Mesothelial cell of epicardium (in vitro differentiated cells): ENCODE data around the gene EIF3I. TPM values are rescaled to one million over a fixed set of nuclear protein-coding genes. Genes with fewer than 3 reads are reported as not detected.

Source experiments
- DNase-seq, 2 experiments: peaks; one replicate each; pipeline ENCODE4 v3.0.0; 2021; ENCODE audit warnings: low spot score in 2 of 2; ENCODE audit not compliant: unreplicated experiment in 2 of 2
- H3K27ac Mint-ChIP-seq: 2 replicates; pipeline ENCODE4 v1.8.0; 2021; ENCODE audit warnings: mixed read lengths
- H3K27me3 Mint-ChIP-seq: 2 replicates; pipeline ENCODE4 v1.8.0; 2021; ENCODE audit warnings: low read depth, mixed read lengths
- H3K36me3 Mint-ChIP-seq: 2 replicates; pipeline ENCODE4 v1.8.0; 2021; ENCODE audit warnings: mixed read lengths
- H3K4me1 Mint-ChIP-seq: 2 replicates; pipeline ENCODE4 v1.8.0; 2021; ENCODE audit warnings: mixed read lengths
- H3K4me3 Mint-ChIP-seq: 2 replicates; pipeline ENCODE4 v1.8.0; 2021; ENCODE audit warnings: mild to moderate bottlenecking, moderate library complexity, mixed read lengths
- H3K9me3 Mint-ChIP-seq: 2 replicates; pipeline ENCODE4 v1.8.0; 2021; ENCODE audit warnings: mixed read lengths
- total RNA-seq: library from RNA; stranded (reverse); gene quantifications from 3 replicates; pipeline ENCODE4 v1.2.1, GENCODE V29; 2021
- TF ChIP-seq, protein P1 (sequence below): fragments of 200-600 bp; sonication (generic); IDR thresholded peaks from one replicate; pipeline ENCODE4 v1.5.0; 2021; ENCODE audit warnings: antibody characterized with exemption; ENCODE audit not compliant: unreplicated experiment

Gene EIF3I
- total RNA-seq, 1 donor from 2014 or later, result 146 TPM

DNA sequence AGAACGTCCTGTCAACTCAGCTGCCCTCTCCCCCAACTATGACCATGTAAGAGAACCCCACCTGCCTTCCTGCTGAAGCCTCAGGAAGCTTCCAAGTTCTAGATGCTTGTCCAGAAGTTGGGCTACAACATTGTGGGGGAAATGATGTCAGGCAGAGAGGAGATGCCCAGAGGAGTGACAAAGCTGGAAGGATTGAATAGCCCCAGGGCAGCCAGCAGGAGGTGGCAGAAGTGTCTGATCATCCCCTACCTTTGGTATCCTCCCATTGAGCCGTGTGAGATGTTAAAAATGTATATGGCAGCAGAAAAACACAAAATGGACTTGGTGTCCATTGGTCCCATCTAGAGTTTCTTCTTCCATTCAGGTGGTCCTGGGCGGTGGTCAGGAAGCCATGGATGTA lies 6.6 kb downstream of the EIF3I start:
- Mint-ChIP-seq H3K4me1 (peaks cover 4% of the 10 kb centered on the region), H3K4me3 (no peak overlapping the region), H3K27ac (no peak overlapping the region), H3K27me3 (no peaks in the 10 kb centered on the region), H3K9me3 (no peaks in the 10 kb centered on the region), H3K36me3 (peaks cover 41% of the 10 kb centered on the region)
- TF ChIP-seq, protein P1, sequence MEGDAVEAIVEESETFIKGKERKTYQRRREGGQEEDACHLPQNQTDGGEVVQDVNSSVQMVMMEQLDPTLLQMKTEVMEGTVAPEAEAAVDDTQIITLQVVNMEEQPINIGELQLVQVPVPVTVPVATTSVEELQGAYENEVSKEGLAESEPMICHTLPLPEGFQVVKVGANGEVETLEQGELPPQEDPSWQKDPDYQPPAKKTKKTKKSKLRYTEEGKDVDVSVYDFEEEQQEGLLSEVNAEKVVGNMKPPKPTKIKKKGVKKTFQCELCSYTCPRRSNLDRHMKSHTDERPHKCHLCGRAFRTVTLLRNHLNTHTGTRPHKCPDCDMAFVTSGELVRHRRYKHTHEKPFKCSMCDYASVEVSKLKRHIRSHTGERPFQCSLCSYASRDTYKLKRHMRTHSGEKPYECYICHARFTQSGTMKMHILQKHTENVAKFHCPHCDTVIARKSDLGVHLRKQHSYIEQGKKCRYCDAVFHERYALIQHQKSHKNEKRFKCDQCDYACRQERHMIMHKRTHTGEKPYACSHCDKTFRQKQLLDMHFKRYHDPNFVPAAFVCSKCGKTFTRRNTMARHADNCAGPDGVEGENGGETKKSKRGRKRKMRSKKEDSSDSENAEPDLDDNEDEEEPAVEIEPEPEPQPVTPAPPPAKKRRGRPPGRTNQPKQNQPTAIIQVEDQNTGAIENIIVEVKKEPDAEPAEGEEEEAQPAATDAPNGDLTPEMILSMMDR, result no peak
- no peak for DNase-seq

DNA sequence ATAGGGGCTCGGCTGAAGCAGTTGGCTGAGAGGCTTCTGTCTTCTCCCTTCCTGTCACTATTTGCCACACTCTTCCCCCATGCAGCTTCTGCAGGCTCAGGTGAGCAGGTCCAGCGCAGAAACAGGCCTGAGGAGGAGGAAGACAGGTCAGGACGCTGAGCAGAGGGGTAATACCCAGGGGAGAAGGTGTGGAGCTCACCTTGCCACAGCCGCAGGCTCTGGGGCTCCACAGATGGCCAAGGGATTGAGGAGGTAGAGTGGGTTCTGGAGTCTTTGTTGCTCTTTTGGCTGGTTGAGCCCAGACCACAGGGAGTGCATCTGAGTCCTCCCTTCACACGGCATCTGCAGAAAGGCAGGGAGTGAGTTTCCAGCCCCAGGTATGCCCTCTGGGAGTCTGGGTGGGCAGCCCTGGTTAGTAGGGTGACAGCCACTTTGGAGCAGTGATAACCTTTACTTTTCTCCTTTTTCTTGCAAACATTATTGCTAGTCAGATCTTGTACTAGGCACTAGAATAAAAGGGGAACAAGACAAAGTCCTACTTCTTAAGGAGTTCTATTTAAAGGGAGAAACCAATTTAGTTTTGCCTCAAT lies 9.7 kb downstream of the EIF3I start:
- TF ChIP-seq, protein P1, result no peak
- no peaks in the 10 kb centered on the region for H3K9me3 Mint-ChIP-seq
- H3K27ac Mint-ChIP-seq, result peak overlapping the region; percentile 51
- no peak overlapping the region for H3K4me3 Mint-ChIP-seq
- no peaks in the 10 kb centered on the region for H3K27me3 Mint-ChIP-seq
- no peaks in the 10 kb centered on the region for H3K4me1 Mint-ChIP-seq
- H3K36me3 Mint-ChIP-seq, result peaks cover 29% of the 10 kb centered on the region
- DNase-seq, result no peak

DNA sequence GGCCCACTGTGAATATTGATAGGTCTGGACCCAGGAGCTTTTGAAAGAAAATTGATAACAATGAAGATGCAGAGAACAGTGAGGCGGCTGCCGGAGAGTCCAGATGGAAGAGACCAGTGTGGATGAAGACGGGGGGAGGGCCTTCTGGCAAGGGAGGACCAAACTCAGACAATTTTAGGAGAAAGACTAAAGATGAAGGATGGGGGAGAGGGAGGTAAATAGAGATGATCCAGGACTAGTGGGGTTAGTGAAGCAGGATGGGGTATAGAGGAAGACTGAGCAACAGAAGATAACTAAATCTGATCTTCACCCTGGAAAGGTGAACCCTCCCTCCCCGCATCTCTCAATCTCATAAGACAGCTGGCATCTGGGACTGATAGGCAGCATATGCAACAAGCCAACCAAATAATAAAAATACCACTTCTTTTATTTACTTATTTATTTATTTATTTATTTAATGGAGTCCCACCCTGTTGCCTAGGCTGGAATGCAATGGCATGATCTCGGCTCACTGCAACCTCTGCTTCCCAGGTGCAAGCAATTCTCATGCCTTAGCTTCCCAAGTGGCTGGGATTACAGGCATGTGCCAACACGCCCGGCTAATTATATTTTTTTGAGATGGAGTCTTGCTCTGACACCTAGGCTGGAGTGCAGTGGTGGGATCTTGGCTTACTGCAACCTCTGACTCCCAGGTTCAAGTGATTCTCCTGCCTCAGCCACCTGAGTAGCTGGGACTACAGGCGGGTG lies 10.5 kb downstream of the EIF3I start:
- Mint-ChIP-seq H3K4me1 (no peaks in the 10 kb centered on the region), H3K9me3 (no peaks in the 10 kb centered on the region), H3K4me3 (no peak overlapping the region), H3K27ac (peak overlapping the region; percentile 51), H3K27me3 (no peaks in the 10 kb centered on the region), H3K36me3 (peaks cover 27% of the 10 kb centered on the region)
- TF ChIP-seq, protein P1, result no peak
- DNase-seq, result no peak

DNA sequence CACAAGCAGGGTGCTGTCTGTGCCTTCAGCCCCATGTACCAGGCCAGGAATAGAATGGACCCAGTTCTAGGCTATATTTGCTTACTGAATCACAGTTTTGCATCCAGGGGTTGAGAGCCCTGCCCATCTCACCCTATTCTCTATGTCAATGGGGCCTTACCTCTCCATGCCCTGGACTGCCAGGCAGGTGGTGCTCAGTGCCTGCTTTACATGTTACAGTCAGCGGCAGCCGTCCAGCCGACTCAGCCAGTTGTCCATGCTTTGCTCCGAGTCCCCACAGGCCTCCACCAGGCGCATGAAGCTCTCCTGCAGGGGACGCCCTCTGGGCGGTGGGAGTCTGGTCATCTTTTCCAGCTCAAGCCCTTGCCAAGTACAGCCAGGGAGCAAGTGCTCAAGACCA lies 12.6 kb downstream of the EIF3I start:
- Mint-ChIP-seq H3K27ac (no peak overlapping the region), H3K4me1 (peaks cover 9% of the 10 kb centered on the region), H3K9me3 (no peaks in the 10 kb centered on the region), H3K36me3 (peaks cover 13% of the 10 kb centered on the region), H3K27me3 (no peaks in the 10 kb centered on the region), H3K4me3 (no peak overlapping the region)
- no peak for DNase-seq
- TF ChIP-seq, protein P1, result no peak

DNA sequence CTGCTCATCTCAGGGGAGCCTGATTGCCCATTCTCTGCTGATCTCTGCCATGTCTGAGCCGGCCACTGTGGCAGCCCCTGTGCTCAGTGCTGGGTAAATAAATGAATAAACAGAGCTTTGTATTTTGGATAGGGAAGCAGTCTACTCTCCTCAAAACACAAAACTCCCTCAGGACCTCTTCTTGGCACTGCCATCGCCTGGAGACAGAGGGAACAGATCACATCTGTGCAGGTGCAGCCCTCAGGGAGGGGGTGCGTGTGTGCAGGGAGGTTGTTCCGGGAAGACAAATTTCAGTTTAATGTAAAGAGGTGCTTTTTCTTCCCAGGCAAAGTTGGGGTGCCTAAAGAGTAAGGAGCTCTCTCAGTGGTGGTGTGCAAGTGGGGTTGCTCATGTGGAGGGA lies 17.1 kb downstream of the EIF3I start:
- H3K4me3 Mint-ChIP-seq, result peak overlapping the region; percentile 79
- H3K36me3 Mint-ChIP-seq, result peaks cover 2% of the 10 kb centered on the region
- DNase-seq, result no peak
- H3K27ac Mint-ChIP-seq, result peak overlapping the region; percentile 27
- H3K9me3 Mint-ChIP-seq, result no peaks in the 10 kb centered on the region
- H3K27me3 Mint-ChIP-seq, result no peaks in the 10 kb centered on the region
- H3K4me1 Mint-ChIP-seq, result peaks cover 25% of the 10 kb centered on the region
- TF ChIP-seq, protein P1, result no peak
